PC-3 (cell line): ENCODE measurements around the gene ZBTB9. TPM values are rescaled to one million over a fixed set of nuclear protein-coding genes. Genes with fewer than 3 reads are reported as not detected.

Source experiments
- ATAC-seq: fragments of 200-7000 bp; cut with Tn5 transposase; 2 replicates; pipeline ENCODE4 v1.9.1; 2020; ENCODE audit warnings: mild to moderate bottlenecking, moderate library complexity
- BruUV-seq: library from RNA; stranded (reverse); fragments of 400-500 nt; replicated peaks from 2 replicates; lab custom pipeline; 2021; lab: Mats Ljungman, UMichigan
- CTCF ChIA-PET: fragments of 300-600 bp; sonication (Branson Sonifier 250); formaldehyde crosslinking; loops from one replicate; lab custom pipeline; 2022; ENCODE audit warnings: antibody characterized with exemption; lab: Charles Lee
- POLR2A ChIA-PET: fragments of 300-600 bp; sonication (Branson Sonifier 250); formaldehyde crosslinking; loops from one replicate; lab custom pipeline; 2022; ENCODE audit warnings: antibody characterized with exemption; ENCODE audit not compliant: unreplicated experiment; lab: Charles Lee
- DNase-seq: peaks from one replicate; pipeline ENCODE4 v3.0.0-alpha.2; 2015
- H2AFZ ChIP-seq: fragments of 300-600 bp; sonication (generic); 2 replicates; pipeline ENCODE4 v1.6.0; 2016; ENCODE audit warnings: antibody characterized with exemption, low read length
- H3F3A ChIP-seq: fragments of 300-600 bp; sonication (generic); one replicate; pipeline ENCODE4 v1.6.0; 2017; ENCODE audit warnings: antibody characterized with exemption, low read length, control low read depth, mild to moderate bottlenecking; ENCODE audit not compliant: unreplicated experiment
- H3K27ac ChIP-seq: fragments of 300-600 bp; sonication (generic); 2 replicates; pipeline ENCODE4 v1.5.1; 2016; ENCODE audit warnings: mild to moderate bottlenecking, low read length
- H3K27me3 ChIP-seq: fragments of 300-600 bp; sonication (generic); 2 replicates; pipeline ENCODE4 v1.6.1; 2016; ENCODE audit warnings: low read length, mixed read lengths
- H3K36me3 ChIP-seq: fragments of 300-600 bp; sonication (generic); 2 replicates; pipeline ENCODE4 v1.6.1; 2016; ENCODE audit warnings: low read depth, mixed run types, low read length, mixed read lengths
- H3K4me1 ChIP-seq: fragments of 300-600 bp; sonication (generic); 2 replicates; pipeline ENCODE4 v1.5.1; 2016; ENCODE audit warnings: low read length; ENCODE audit not compliant: insufficient read depth
- H3K4me2 ChIP-seq: fragments of 300-600 bp; sonication (generic); 2 replicates; pipeline ENCODE4 v1.6.0; 2016; ENCODE audit warnings: low read length
- H3K4me3 ChIP-seq: fragments of 300-600 bp; sonication (generic); 2 replicates; pipeline ENCODE4 v1.5.1; 2016; ENCODE audit warnings: mild to moderate bottlenecking, low read length, mixed read lengths
- H3K79me2 ChIP-seq: fragments of 300-600 bp; sonication (generic); 2 replicates; pipeline ENCODE4 v1.6.1; 2017; ENCODE audit warnings: low read length, mixed read lengths
- H3K9ac ChIP-seq: fragments of 300-600 bp; sonication (generic); 2 replicates; pipeline ENCODE4 v1.6.0; 2016; ENCODE audit warnings: mild to moderate bottlenecking, low read length
- H3K9me2 ChIP-seq: fragments of 300-600 bp; sonication (generic); replicated peaks from 2 replicates; pipeline ENCODE4 v1.6.1; 2016; ENCODE audit warnings: mixed run types, low read length, mixed read lengths
- H3K9me3 ChIP-seq: fragments of 300-600 bp; sonication (generic); 2 replicates; pipeline ENCODE4 v1.6.1; 2016; ENCODE audit warnings: low read length, mixed read lengths
- H4K20me1 ChIP-seq: fragments of 300-600 bp; sonication (generic); 2 replicates; pipeline ENCODE4 v1.6.1; 2016; ENCODE audit warnings: low read length, mixed read lengths
- CTCF ChIP-seq: fragments of 300-600 bp; sonication (generic); conservative IDR thresholded peaks from 2 replicates; pipeline ENCODE4 v1.5.1; 2017; ENCODE audit warnings: antibody characterized with exemption, low read depth, mild to moderate bottlenecking, low read length
- EZH2 ChIP-seq: fragments of 300-600 bp; sonication (generic); IDR thresholded peaks from one replicate; pipeline ENCODE4 v1.6.1; 2017; ENCODE audit warnings: antibody characterized with exemption, mild to moderate bottlenecking, low read length; ENCODE audit not compliant: unreplicated experiment
- EZH2phosphoT487 ChIP-seq: fragments of 300-600 bp; sonication (generic); IDR thresholded peaks from 2 replicates; pipeline ENCODE4 v1.6.1; 2018; ENCODE audit warnings: mild to moderate bottlenecking, antibody characterized with exemption, low read length, borderline replicate concordance
- intact Hi-C: fragments of 100-400 bp; cut with micrococcal nuclease; formaldehyde crosslinking; loops from 2 replicates; pipeline ENCODE4 v1.9.0; 2023
- total RNA-seq: library from RNA; depleted of rRNA; stranded (reverse); fragments of >200 nt; gene quantifications from 2 replicates; pipeline ENCODE4 v1.2.3, GENCODE V29; 2014

The ZBTB9 gene
- total RNA-seq, 1 experiment from 2014 or later: 9.1 TPM

GRCh38 chr6:33418690-33419291 lies 35.6 kb upstream of the ZBTB9 start:
- ATAC-seq: no peak
- BruUV-seq: TSS peak; percentile 75
- H3K4me1 ChIP-seq: peaks cover 28% of the 10 kb centered on the region
- H3K9me3 ChIP-seq: no peaks in the 10 kb centered on the region
- ChIA-PET POLR2A (interaction anchor here (0.6 kb wide), 1 partner anchor 649 kb away, joined by 3 read pairs; no protein-coding TSS in a partner anchor), CTCF (no interaction called here)
- H3K27ac ChIP-seq: peak overlapping the region; percentile 44
- H3F3A ChIP-seq: no peaks in the 10 kb centered on the region
- peaks cover 27% of the 10 kb centered on the region for H3K79me2 ChIP-seq
- no peaks in the 10 kb centered on the region for H3K9me2 ChIP-seq
- peaks cover 11% of the 10 kb centered on the region; the same call in 1 of the 2 replicates for H3K36me3 ChIP-seq
- H2AFZ ChIP-seq: peak overlapping the region; percentile 76
- DNase-seq: no peak
- H3K4me2 ChIP-seq: peak overlapping the region; percentile 99
- intact Hi-C loops: loop anchor here (1.0 to 10.0 kb wide), 2 partner anchors 8 to 214 kb away; partner anchors contain the start of genes HSD17B8, RING1, RXRB and SLC39A7
- H3K9ac ChIP-seq: peak overlapping the region; percentile 46
- H3K27me3 ChIP-seq: no peaks in the 10 kb centered on the region
- H4K20me1 ChIP-seq: no peaks in the 10 kb centered on the region
- H3K4me3 ChIP-seq: peak overlapping the region; percentile 47; the same call in 1 of the 2 replicates
- no peak for TF ChIP-seq EZH2phosphoT487

- intact Hi-C loops: loop anchor here (10.0 kb wide), 1 partner anchor 215 kb away; the partner anchor contains the start of genes HSD17B8, RING1, RXRB and SLC39A7
- no peak for ATAC-seq
- no peak within 1 kb of the TSS for H2AFZ ChIP-seq
- TF ChIP-seq EZH2: no peak
- no peaks in the 10 kb centered on the region for H4K20me1 ChIP-seq
- peaks cover 8% of the 10 kb centered on the region; the same call in 1 of the 2 replicates for H3K36me3 ChIP-seq
- no peaks in the 10 kb centered on the region for H3F3A ChIP-seq
- CTCF ChIA-PET: no interaction called here
- no TSS peak for BruUV-seq
- no peaks in the 10 kb centered on the region for H3K27me3 ChIP-seq
- H3K4me2 ChIP-seq: peak within 1 kb of the TSS; percentile 42
- no peak within 1 kb of the TSS for H3K9ac ChIP-seq
- H3K4me3 ChIP-seq: no peak within 1 kb of the TSS
- peaks cover 30% of the 10 kb centered on the region for H3K4me1 ChIP-seq
- no peaks in the 10 kb centered on the region for H3K9me3 ChIP-seq
- POLR2A ChIA-PET: no interaction called here
- no peak within 1 kb of the TSS for H3K27ac ChIP-seq
- no peaks in the 10 kb centered on the region for H3K9me2 ChIP-seq
- DNase-seq: no peak
- H3K79me2 ChIP-seq: peaks cover 27% of the 10 kb centered on the region
These were observed 34.5 kb upstream of the ZBTB9 start, which contains the start of gene SYNGAP1 for GRCh38 chr6:33419580-33420490. Gene SYNGAP1 (plus strand): TSS chr6:33420065. CDS start chr6:33420265, 200 bp downstream.

GRCh38 chr6:33420491-33421343 lies 33.7 kb upstream of the ZBTB9 start:
- BruUV-seq: no TSS peak
- Histone ChIP-seq H3K4me3 (no peak overlapping the region), H3K9me2 (no peaks in the 10 kb centered on the region), H3K4me2 (no peak overlapping the region), H3F3A (no peaks in the 10 kb centered on the region), H3K27me3 (no peaks in the 10 kb centered on the region), H3K4me1 (peaks cover 36% of the 10 kb centered on the region), H3K36me3 (peaks cover 3% of the 10 kb centered on the region; the same call in 1 of the 2 replicates), H3K79me2 (peaks cover 21% of the 10 kb centered on the region), H3K27ac (no peak overlapping the region), H3K9me3 (no peaks in the 10 kb centered on the region), H3K9ac (no peak overlapping the region), H2AFZ (no peak overlapping the region), H4K20me1 (no peaks in the 10 kb centered on the region)
- ATAC-seq: no peak
- no peak for DNase-seq
- no peak for TF ChIP-seq EZH2
- TF ChIP-seq CTCF: no peak
- no peak for TF ChIP-seq EZH2phosphoT487
- intact Hi-C loops: no loop called here
- POLR2A ChIA-PET: no interaction called here
- CTCF ChIA-PET: no interaction called here
